Spleen (tissue), 11 donors: ENCODE data around the gene KMT2B. TPM values are rescaled to one million over a fixed set of nuclear protein-coding genes. Genes with fewer than 3 reads are reported as not detected.
"Not testable (repeated sequence)": the region's sequence is repeated elsewhere in the genome, so short reads cannot be mapped to it uniquely, and the experiment has no call there.

ENCODE experiments used
- DNase-seq: peaks from one replicate; pipeline ENCODE4 v3.0.0-alpha.2; 2020
- H3K27ac ChIP-seq, 8 donors: fragments of 200-600 bp; sonication (generic) in 7 of 8; 1 replicate in 4 of 8; 2 replicates in 4 of 8; pipeline versions ENCODE4 v1.5.0 to v1.8.0; 2016 to 2021; ENCODE audit warnings: inconsistent platforms in 4 of 8, mild to moderate bottlenecking in 4 of 8, moderate library complexity in 1 of 8
- H3K27me3 ChIP-seq, 7 donors: fragments of 200-600 bp; sonication (generic) in 6 of 7; replicated peaks in 1 of 7; 1 replicate in 4 of 7; 2 replicates in 3 of 7; pipeline versions ENCODE4 v1.5.0 to v1.8.0; 2016 to 2021; ENCODE audit warnings: inconsistent platforms in 3 of 7, mild to moderate bottlenecking in 1 of 7
- H3K36me3 ChIP-seq, 6 donors: fragments of 200-600 bp; sonication (generic) in 5 of 6; 1 replicate in 4 of 6; 2 replicates in 2 of 6; pipeline versions ENCODE4 v1.5.0 to v1.8.0; 2016 to 2021; ENCODE audit warnings: inconsistent platforms in 2 of 6
- H3K4me1 ChIP-seq, 6 donors: fragments of 200-600 bp; sonication (generic) in 5 of 6; 1 replicate in 3 of 6; 2 replicates in 3 of 6; pipeline versions ENCODE4 v1.5.0 to v1.8.0; 2016 to 2021; ENCODE audit warnings: inconsistent platforms in 3 of 6
- H3K4me3 ChIP-seq, 8 donors: fragments of 200-600 bp; sonication (generic) in 7 of 8; 1 replicate in 4 of 8; 2 replicates in 4 of 8; pipeline versions ENCODE4 v1.5.0 to v1.8.0; 2016 to 2021; ENCODE audit warnings: inconsistent platforms in 4 of 8, mild to moderate bottlenecking in 4 of 8, moderate library complexity in 2 of 8
- H3K9me3 ChIP-seq, 8 donors: fragments of 200-600 bp; sonication (generic) in 7 of 8; 1 replicate in 4 of 8; 2 replicates in 4 of 8; pipeline versions ENCODE4 v1.5.0 to v1.8.0; 2016 to 2021; ENCODE audit warnings: inconsistent platforms in 4 of 8
- CTCF ChIP-seq, 11 experiments: fragments of 200-600 bp in 7 of 11; fragments of 450-650 bp in 4 of 11; sonication (generic) in 4 of 11; IDR thresholded peaks in 8 of 11; conservative IDR thresholded peaks in 3 of 11; 1 replicate in 7 of 11; 2 replicates in 4 of 11; pipeline versions ENCODE4 v1.4.0 to v1.8.0; 2016 to 2021; ENCODE audit warnings: antibody characterized with exemption in 11 of 11, inconsistent platforms in 4 of 11, mild to moderate bottlenecking in 1 of 11
- POLR2A ChIP-seq, 3 donors: fragments of 450-650 bp; IDR thresholded peaks; one replicate each; pipeline ENCODE4 v1.5.1; 2017; ENCODE audit warnings: antibody characterized with exemption in 3 of 3, mild to moderate bottlenecking in 1 of 3
- POLR2AphosphoS5 ChIP-seq, 3 donors: sonication (generic); formaldehyde crosslinking; IDR thresholded peaks; one replicate each; pipeline ENCODE4 v1.5.1; 2017; ENCODE audit warnings: antibody characterized with exemption in 3 of 3
- WGBS, 5 donors: extraction: QIAGEN DNeasy Blood & Tissue Kit in 3 of 5; methylation state at CpG; one replicate each; pipeline versions ENCODE4 v1.1.5 to v1.1.7; 2013 to 2018; 5-methylcytosine and 5-hydroxymethylcytosine counted together
- intact Hi-C: fragments of 100-400 bp; cut with DNase I; formaldehyde crosslinking; loops from one replicate; pipeline ENCODE4 v1.15.0; 2023; ENCODE audit warnings: low total_unique reads
- polyA plus RNA-seq, 3 donors: library from polyadenylated mRNA; stranded (reverse); fragments of 200-250 nt; gene quantifications; one replicate each; pipeline ENCODE4 v1.2.1, GENCODE V29; 2013
- total RNA-seq, 7 donors: library from RNA; depleted of rRNA in 3 of 7; stranded (reverse); fragments of >200 nt in 3 of 7; fragmentation: NEBNext Ultra II Directional in 4 of 7; extraction: Animal tissue kit (Norgen Biotek cat#: 25700) in 4 of 7; gene quantifications; one replicate each; pipeline versions ENCODE4 v1.1.0 to v1.2.1, GENCODE V29; 2016 to 2021
- donor health status: healthy with polysubstance abuse.
- donor health status: DM: no; HTN: no; CAD: no; lungs with moderate emphysema.
- donor health status: DM: no; HTN: no; CAD: no.
- donor health status: Bipolar disorder and iron deficiency.
- donor health status: healthy.
- donor health status: DM: no; HTN: no; CAD: no.
- donor health status: DM: yes; HTN: yes; CAD: no.

KMT2B gene
- total and polyA plus RNA-seq, 10 donors: 17.6 to 58.2 (median 45.8) TPM

GRCh38 chr19:35722897-35723296 is 5.1 kb downstream of the KMT2B start:
- Histone ChIP-seq H3K4me1 (peaks cover 11 to 50% (median 22%) of the 10 kb centered on the region in 6 donors), H3K27ac (no peak overlapping the region), H3K36me3 (peaks cover 0 to 86% (median 79%) of the 10 kb centered on the region in 6 donors), H3K4me3 (no peak overlapping the region), H3K27me3 (no peaks in the 10 kb centered on the region), H3K9me3 (no peaks in the 10 kb centered on the region)
- intact Hi-C loops: no loop called here
- DNase-seq: no peak
- TF ChIP-seq POLR2AphosphoS5 (IDR thresholded peaks at IDR 0.05) (peak in 1 of 3 donors; percentile 54), CTCF (IDR thresholded peaks at IDR 0.05 in 8 of 11, conservative IDR thresholded peaks at IDR 0.05 in 3 of 11) (no peak)
- WGBS, 5 donors: 93 to 99% (median 96%) methylated on average over 14 to 16 of the region's 16 CpGs

- H3K4me3 ChIP-seq: no peak overlapping the region
- WGBS, 5 donors: 94 to 97% (median 96%) methylated on average over 22 to 24 of the region's 24 CpGs
- intact Hi-C loops: no loop called here
- no peaks in the 10 kb centered on the region for H3K27me3 ChIP-seq
- H3K27ac ChIP-seq: no peak overlapping the region
- H3K36me3 ChIP-seq: peaks cover 0 to 94% (median 87%) of the 10 kb centered on the region in 6 donors
- H3K4me1 ChIP-seq: peaks cover 11 to 46% (median 18%) of the 10 kb centered on the region in 6 donors
- no peak for DNase-seq
- no peak for TF ChIP-seq POLR2AphosphoS5 (IDR thresholded peaks at IDR 0.05)
- TF ChIP-seq POLR2A (IDR thresholded peaks at IDR 0.05): no peak
- no peak for TF ChIP-seq CTCF (IDR thresholded peaks at IDR 0.05 in 8 of 11, conservative IDR thresholded peaks at IDR 0.05 in 3 of 11)
- no peaks in the 10 kb centered on the region for H3K9me3 ChIP-seq
These were observed 5.9 kb downstream of the KMT2B start for GRCh38 chr19:35723671-35724070.

GRCh38 chr19:35724132-35724531 is 6.3 kb downstream of the KMT2B start:
- DNase-seq, H3K27me3 ChIP-seq, H3K9me3 ChIP-seq, H3K27ac ChIP-seq, H3K4me3 ChIP-seq, intact Hi-C loops: not testable (repeated sequence)
- H3K36me3 ChIP-seq: peaks cover 0 to 98% (median 91%) of the 10 kb centered on the region in 6 donors
- 95 to 100% (median 96%) methylated on average over 7 of the region's 7 CpGs for WGBS, 5 donors
- peaks cover 6 to 41% (median 14%) of the 10 kb centered on the region in 6 donors for H3K4me1 ChIP-seq

GRCh38 chr19:35724560-35724959 is 6.8 kb downstream of the KMT2B start:
- no peak for DNase-seq
- intact Hi-C loops: no loop called here
- peaks cover 2 to 37% (median 9%) of the 10 kb centered on the region in 6 donors for H3K4me1 ChIP-seq
- peaks cover 0 to 100% (median 96%) of the 10 kb centered on the region in 6 donors for H3K36me3 ChIP-seq
- no peak overlapping the region for H3K4me3 ChIP-seq
- TF ChIP-seq CTCF (IDR thresholded peaks at IDR 0.05 in 8 of 11, conservative IDR thresholded peaks at IDR 0.05 in 3 of 11) (no peak), POLR2AphosphoS5 (IDR thresholded peaks at IDR 0.05) (peak in 1 of 3 donors; percentile 51)
- no peaks in the 10 kb centered on the region for H3K9me3 ChIP-seq
- H3K27me3 ChIP-seq: no peaks in the 10 kb centered on the region
- WGBS, 5 donors: 95 to 99% (median 97%) methylated on average over 11 to 12 of the region's 12 CpGs
- no peak overlapping the region for H3K27ac ChIP-seq
